NT2/D1 (cell line): ENCODE results near the gene CYB5R2.

Experiments
- SUZ12 ChIP-seq: IDR thresholded peaks from 2 replicates; pipeline ENCODE4 v1.6.1; 2011; ENCODE audit not compliant: insufficient read length, insufficient read depth; ENCODE audit errors: extremely low read depth
- YY1 ChIP-seq: IDR thresholded peaks from 2 replicates; pipeline ENCODE4 v1.6.1; 2011; ENCODE audit not compliant: insufficient read length, insufficient read depth
- ZNF274 ChIP-seq: IDR thresholded peaks from 2 replicates; pipeline ENCODE4 v1.6.1; 2011; ENCODE audit warnings: mild to moderate bottlenecking, low read depth, low read length

DNA sequence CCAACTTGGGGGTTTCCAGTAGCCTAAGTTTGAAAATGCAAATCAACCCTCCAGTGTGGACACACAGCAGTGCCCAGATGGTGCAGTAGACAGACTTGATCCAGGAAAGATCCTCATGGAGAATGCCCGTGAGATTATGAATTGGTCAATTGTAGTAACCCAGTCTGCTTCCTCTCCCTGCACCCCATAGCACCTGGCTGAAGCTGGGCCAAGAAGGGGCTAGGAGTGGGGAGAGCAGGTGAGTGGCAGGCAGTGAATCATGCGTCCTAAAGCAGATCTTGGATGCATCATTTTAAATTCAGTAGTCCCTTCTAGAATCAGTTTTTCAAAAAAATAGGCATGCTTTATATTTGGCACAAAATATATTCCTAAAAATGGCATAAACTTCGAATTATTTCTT is 52.2 kb downstream of the CYB5R2 start:
- no peak for TF ChIP-seq ZNF274
- no peak for TF ChIP-seq YY1
- TF ChIP-seq SUZ12: no peak
